Endodermal cell (in vitro differentiated cells): ENCODE results near the gene CEACAM18. TPM values are rescaled to one million over a fixed set of nuclear protein-coding genes. Genes with fewer than 3 reads are reported as not detected.

Experiments used
- DNase-seq: peaks from one replicate; pipeline ENCODE4 v3.0.0-alpha.2; 2017
- H3K27ac ChIP-seq: 2 replicates; pipeline ENCODE4 v1.5.1; 2013; ENCODE audit warnings: mild to moderate bottlenecking, low read depth, low read length, moderate library complexity
- H3K27me3 ChIP-seq: 2 replicates; pipeline ENCODE4 v1.6.1; 2013; ENCODE audit warnings: mild to moderate bottlenecking, low read length, moderate library complexity; ENCODE audit not compliant: insufficient read depth, control insufficient read depth, poor library complexity, severe bottlenecking
- H3K36me3 ChIP-seq: 2 replicates; pipeline ENCODE4 v1.7.0; 2013; ENCODE audit warnings: mild to moderate bottlenecking, low read length, moderate library complexity; ENCODE audit not compliant: control insufficient read depth, insufficient read depth
- H3K4me1 ChIP-seq: one replicate; pipeline ENCODE4 v1.7.0; 2013; ENCODE audit warnings: low read length; ENCODE audit not compliant: control insufficient read depth, insufficient read depth
- H3K4me3 ChIP-seq: 2 replicates; pipeline ENCODE4 v1.5.1; 2013; ENCODE audit warnings: mild to moderate bottlenecking, low read length, moderate library complexity
- H3K9ac ChIP-seq: 2 replicates; pipeline ENCODE4 v1.6.1; 2013; ENCODE audit warnings: mild to moderate bottlenecking, low read length, moderate library complexity; ENCODE audit not compliant: poor library complexity, severe bottlenecking; ENCODE audit errors: extremely low read depth
- H3K9me3 ChIP-seq: 2 replicates; pipeline ENCODE4 v1.6.1; 2013; ENCODE audit warnings: mild to moderate bottlenecking, low read length, moderate library complexity; ENCODE audit not compliant: control insufficient read depth
- H3K27ac Mint-ChIP-seq: 2 replicates; pipeline ENCODE4 v1.8.0; 2020; ENCODE audit warnings: mixed read lengths
- H3K27me3 Mint-ChIP-seq: 2 replicates; pipeline ENCODE4 v1.8.0; 2021; ENCODE audit warnings: mild to moderate bottlenecking, mixed read lengths; ENCODE audit not compliant: insufficient read depth
- H3K36me3 Mint-ChIP-seq: 2 replicates; pipeline ENCODE4 v1.8.0; 2020; ENCODE audit warnings: low read depth, mixed read lengths
- H3K4me1 Mint-ChIP-seq: 2 replicates; pipeline ENCODE4 v1.8.0; 2020; ENCODE audit warnings: mixed read lengths
- H3K4me3 Mint-ChIP-seq: 2 replicates; pipeline ENCODE4 v1.8.0; 2020; ENCODE audit warnings: mild to moderate bottlenecking, moderate library complexity, mixed read lengths
- H3K9me3 Mint-ChIP-seq: 2 replicates; pipeline ENCODE4 v1.8.0; 2020; ENCODE audit warnings: mild to moderate bottlenecking, mixed read lengths
- CTCF ChIP-seq: fragments of 200-600 bp; sonication (generic); conservative IDR thresholded peaks from 2 replicates; pipeline ENCODE4 v1.5.0; 2021; ENCODE audit warnings: antibody characterized with exemption, mild to moderate bottlenecking
- WGBS, 2 experiments: methylation state at CpG; one replicate each; pipeline versions ENCODE4 v1.1.5 to v1.1.7; 2013; ENCODE audit warnings: missing lambda C conversion rate in 2 of 2, mixed read lengths in 1 of 2; ENCODE audit not compliant: insufficient coverage in 1 of 2, insufficient read length in 1 of 2; 5-methylcytosine and 5-hydroxymethylcytosine counted together
- total RNA-seq, 2 donors: library from RNA; stranded (reverse); fragmentation: NEBNext Ultra II Directional in 1 of 2; extraction: Animal tissue kit (Norgen Biotek cat#: 25700) in 1 of 2; gene quantifications; 2 replicates in 1 of 2; 3 replicates in 1 of 2; pipeline ENCODE4 v1.2.1, GENCODE V29; 2021

CEACAM18 gene
- total RNA-seq, 2 donors from 2014 or later = not detected

GRCh38 chr19:51503286-51503817 is 25.0 kb downstream of the CEACAM18 start:
- no peak overlapping the region for H3K27ac ChIP-seq
- Mint-ChIP-seq H3K27me3 (peaks cover 28% of the 10 kb centered on the region), H3K9me3 (peaks cover 5% of the 10 kb centered on the region), H3K4me1 (no peaks in the 10 kb centered on the region), H3K4me3 (no peak overlapping the region), H3K27ac (no peak overlapping the region), H3K36me3 (no peaks in the 10 kb centered on the region)
- no peak overlapping the region for H3K9ac ChIP-seq
- H3K4me3 ChIP-seq = no peak overlapping the region
- no peaks in the 10 kb centered on the region for H3K27me3 ChIP-seq
- no peaks in the 10 kb centered on the region for H3K4me1 ChIP-seq
- H3K36me3 ChIP-seq = no peaks in the 10 kb centered on the region
- H3K9me3 ChIP-seq = peaks cover 4% of the 10 kb centered on the region
- DNase-seq = no peak
- no peak for TF ChIP-seq CTCF
- 75 to 83% methylated on average over 3 to 5 of the region's 5 CpGs for WGBS, 2 experiments

GRCh38 chr19:51503896-51504295 is 25.6 kb downstream of the CEACAM18 start:
- no peak overlapping the region for H3K9ac ChIP-seq
- H3K9me3 Mint-ChIP-seq = peaks cover 5% of the 10 kb centered on the region
- no peaks in the 10 kb centered on the region for H3K4me1 Mint-ChIP-seq
- no peak overlapping the region for H3K4me3 ChIP-seq
- H3K27ac ChIP-seq = no peak overlapping the region
- H3K36me3 ChIP-seq = no peaks in the 10 kb centered on the region
- DNase-seq = no peak
- no peaks in the 10 kb centered on the region for H3K4me1 ChIP-seq
- H3K36me3 Mint-ChIP-seq = no peaks in the 10 kb centered on the region
- TF ChIP-seq CTCF = no peak
- H3K27me3 ChIP-seq = no peaks in the 10 kb centered on the region
- peaks cover 28% of the 10 kb centered on the region for H3K27me3 Mint-ChIP-seq
- H3K9me3 ChIP-seq = peaks cover 4% of the 10 kb centered on the region
- WGBS, 2 experiments = 0 to 38% methylated on average over 1 to 3 of the region's 3 CpGs
- H3K27ac Mint-ChIP-seq = no peak overlapping the region
- no peak overlapping the region for H3K4me3 Mint-ChIP-seq

GRCh38 chr19:51505904-51506303 is 27.6 kb downstream of the CEACAM18 start:
- peaks cover 34% of the 10 kb centered on the region for H3K27me3 Mint-ChIP-seq
- H3K36me3 ChIP-seq = no peaks in the 10 kb centered on the region
- no peak for DNase-seq
- no peaks in the 10 kb centered on the region for H3K4me1 ChIP-seq
- WGBS, 2 experiments = 46 to 60% methylated on average over 2 to 3 of the region's 3 CpGs
- H3K9me3 Mint-ChIP-seq = peaks cover 5% of the 10 kb centered on the region
- no peaks in the 10 kb centered on the region for H3K27me3 ChIP-seq
- H3K4me3 ChIP-seq = no peak overlapping the region
- TF ChIP-seq CTCF = no peak
- H3K27ac ChIP-seq = no peak overlapping the region
- H3K9me3 ChIP-seq = peaks cover 4% of the 10 kb centered on the region
- H3K4me1 Mint-ChIP-seq = no peaks in the 10 kb centered on the region
- no peak overlapping the region for H3K27ac Mint-ChIP-seq
- H3K4me3 Mint-ChIP-seq = no peak overlapping the region
- no peak overlapping the region for H3K9ac ChIP-seq
- no peaks in the 10 kb centered on the region for H3K36me3 Mint-ChIP-seq
